GM21786 (cell line): ENCODE results near the gene RNASEH2B.

Experiments used
- ATAC-seq: cut with Tn5 transposase; IDR thresholded peaks from one replicate; pipeline ENCODE4 v1.9.1; 2021; ENCODE audit not compliant: unreplicated experiment

RNASEH2B gene

GRCh38 chr13:50934735-50935435 lies 25.3 kb downstream of the RNASEH2B start:
- ATAC-seq: no peak

GRCh38 chr13:50936679-50937078 lies 27.1 kb downstream of the RNASEH2B start:
- ATAC-seq: no peak

- no peak for ATAC-seq
Measured at GRCh38 chr13:50940509-50940908, 30.9 kb downstream of the RNASEH2B start.

GRCh38 chr13:50941146-50941545 lies 31.6 kb downstream of the RNASEH2B start:
- ATAC-seq: no peak

- no peak for ATAC-seq
Measured at GRCh38 chr13:50942630-50943311, 33.2 kb downstream of the RNASEH2B start.

GRCh38 chr13:50945669-50946068 lies 36.1 kb downstream of the RNASEH2B start:
- no peak for ATAC-seq

GRCh38 chr13:50948601-50949000 lies 39.0 kb downstream of the RNASEH2B start:
- no peak for ATAC-seq

GRCh38 chr13:50950849-50951248 lies 41.3 kb downstream of the RNASEH2B start:
- no peak for ATAC-seq

GRCh38 chr13:50951366-50951765 lies 41.8 kb downstream of the RNASEH2B start:
- ATAC-seq: no peak

- ATAC-seq: no peak
Measured at GRCh38 chr13:50955241-50955640, 45.6 kb downstream of the RNASEH2B start.

GRCh38 chr13:50955798-50956197 lies 46.2 kb downstream of the RNASEH2B start:
- no peak for ATAC-seq

- no peak for ATAC-seq
Measured at GRCh38 chr13:50957620-50958019, 48.0 kb downstream of the RNASEH2B start.

GRCh38 chr13:50969691-50970090 lies 60.1 kb downstream of the RNASEH2B start:
- ATAC-seq: no peak

- ATAC-seq: no peak
Measured at GRCh38 chr13:50970956-50971355, 61.4 kb downstream of the RNASEH2B start.

GRCh38 chr13:50974268-50974667 lies 64.7 kb downstream of the RNASEH2B start:
- ATAC-seq: no peak

- ATAC-seq: no peak
Measured at GRCh38 chr13:50979187-50979586, 69.6 kb downstream of the RNASEH2B start.

GRCh38 chr13:50981686-50982085 lies 72.1 kb downstream of the RNASEH2B start:
- no peak for ATAC-seq

- ATAC-seq: no peak
Measured at GRCh38 chr13:50989476-50989875, 79.9 kb downstream of the RNASEH2B start.

- ATAC-seq: no peak
Measured at GRCh38 chr13:50990065-50990817, 80.7 kb downstream of the RNASEH2B start.

GRCh38 chr13:50990818-50991506 lies 81.4 kb downstream of the RNASEH2B start:
- no peak for ATAC-seq
